B cell (primary cell): ENCODE data around the gene TAF5L. TPM values are rescaled to one million over a fixed set of nuclear protein-coding genes. Genes with fewer than 3 reads are reported as not detected.

Experiments used
- ATAC-seq: fragments of 200-7000 bp; cut with Tn5 transposase; one replicate; pipeline ENCODE4 v1.10.0; 2021; ENCODE audit warnings: low read depth, mild to moderate bottlenecking, moderate number of reproducible peaks, moderate library complexity
- CTCF ChIA-PET: fragments of 350-600 bp; sonication (Branson Sonifier 250); formaldehyde crosslinking; loops from one replicate; lab custom pipeline; 2021; ENCODE audit warnings: antibody characterized with exemption, inconsistent platforms; lab: Charles Lee
- POLR2A ChIA-PET: fragments of 350-600 bp; sonication (Branson Sonifier 250); formaldehyde crosslinking; loops from one replicate; lab custom pipeline; 2021; ENCODE audit warnings: antibody characterized with exemption; lab: Charles Lee
- DNase-seq: peaks from one replicate; pipeline ENCODE4 v3.0.0; 2013
- H2AFZ ChIP-seq: 2 replicates; pipeline ENCODE4 v1.6.1; 2012; ENCODE audit warnings: mild to moderate bottlenecking, low read depth, low read length; ENCODE audit not compliant: insufficient read depth, poor library complexity, severe bottlenecking
- H3K27ac ChIP-seq, 2 donors: 1 replicate in 1 of 2; 2 replicates in 1 of 2; pipeline ENCODE4 v1.5.1; 2012 to 2013; ENCODE audit warnings: low read length in 2 of 2, mild to moderate bottlenecking in 2 of 2, moderate library complexity in 1 of 2
- H3K27me3 ChIP-seq, 4 experiments: fragments of 200-600 bp in 1 of 4; sonication (generic) in 1 of 4; replicated peaks in 1 of 4; 1 replicate in 2 of 4; 2 replicates in 2 of 4; pipeline versions ENCODE4 v1.6.1 to v1.7.0; 2013 to 2016; ENCODE audit warnings: low read length in 3 of 4, mild to moderate bottlenecking in 2 of 4, mixed read lengths in 1 of 4, moderate library complexity in 1 of 4; ENCODE audit not compliant: insufficient read depth in 4 of 4, control insufficient read depth in 3 of 4; ENCODE audit errors: control extremely low read depth in 1 of 4
- H3K36me3 ChIP-seq, 2 experiments: replicated peaks in 1 of 2; 1 replicate in 1 of 2; 2 replicates in 1 of 2; pipeline versions ENCODE4 v1.6.1 to v1.7.1; 2013; ENCODE audit warnings: low read length in 1 of 2; ENCODE audit not compliant: insufficient read depth in 2 of 2, control insufficient read depth in 1 of 2; ENCODE audit errors: control extremely low read depth in 1 of 2, extremely low read depth in 1 of 2
- H3K4me1 ChIP-seq, 2 donors: fragments of 200-600 bp in 1 of 2; sonication (generic) in 1 of 2; 1 replicate in 1 of 2; 2 replicates in 1 of 2; pipeline versions ENCODE4 v1.5.1 to v1.6.1; 2013 to 2017; ENCODE audit warnings: low read length in 2 of 2; ENCODE audit not compliant: control insufficient read depth in 2 of 2, insufficient read depth in 2 of 2
- H3K4me2 ChIP-seq: replicated peaks from 2 replicates; pipeline ENCODE3; 2012; ENCODE audit warnings: mild to moderate bottlenecking, low read depth, low read length; ENCODE audit not compliant: poor library complexity, severe bottlenecking
- H3K4me3 ChIP-seq, 5 experiments: fragments of 200-600 bp in 1 of 5; sonication (generic) in 1 of 5; 1 replicate in 3 of 5; 2 replicates in 2 of 5; pipeline versions ENCODE4 v1.5.1 to v1.7.0; 2011 to 2016; ENCODE audit warnings: low read length in 4 of 5, mild to moderate bottlenecking in 4 of 5, low read depth in 2 of 5, control low read depth in 1 of 5, moderate library complexity in 1 of 5; ENCODE audit not compliant: insufficient read depth in 1 of 5; ENCODE audit errors: control extremely low read depth in 1 of 5, extremely low read depth in 1 of 5
- H3K79me2 ChIP-seq: fragments of 200-600 bp; sonication (generic); one replicate; pipeline ENCODE4 v1.6.0; 2016; ENCODE audit warnings: low read length; ENCODE audit not compliant: control insufficient read depth, insufficient read depth
- H3K9ac ChIP-seq: fragments of 200-600 bp; sonication (generic); 2 replicates; pipeline ENCODE4 v1.6.1; 2017; ENCODE audit warnings: mild to moderate bottlenecking, low read length, moderate library complexity
- H3K9me3 ChIP-seq, 3 donors: one replicate each; pipeline versions ENCODE4 v1.6.1 to v1.7.1; 2013; ENCODE audit warnings: low read length in 2 of 3; ENCODE audit not compliant: control insufficient read depth in 2 of 3, insufficient read depth in 1 of 3; ENCODE audit errors: control extremely low read depth in 1 of 3
- H4K20me1 ChIP-seq: 2 replicates; pipeline ENCODE4 v1.6.0; 2012; ENCODE audit warnings: mild to moderate bottlenecking, low read length; ENCODE audit not compliant: insufficient read depth, control insufficient read depth, poor library complexity, severe bottlenecking
- H3K27ac Mint-ChIP-seq: one replicate; pipeline ENCODE4 v1.8.0; 2021; ENCODE audit warnings: mixed read lengths
- H3K27me3 Mint-ChIP-seq: one replicate; pipeline ENCODE4 v1.8.0; 2021; ENCODE audit warnings: mixed read lengths
- H3K4me1 Mint-ChIP-seq: one replicate; pipeline ENCODE4 v1.8.0; 2021; ENCODE audit warnings: mixed read lengths
- H3K4me3 Mint-ChIP-seq: one replicate; pipeline ENCODE4 v1.8.0; 2021; ENCODE audit warnings: mixed read lengths
- H3K9me3 Mint-ChIP-seq: one replicate; pipeline ENCODE4 v1.8.0; 2022; ENCODE audit warnings: mixed read lengths; ENCODE audit not compliant: insufficient read depth
- CTCF ChIP-seq: fragments of 200-600 bp; IDR thresholded peaks from one replicate; pipeline ENCODE4 v1.8.0; 2022; ENCODE audit warnings: antibody characterized with exemption, mild to moderate bottlenecking
- EZH2 ChIP-seq: IDR thresholded peaks from 2 replicates; pipeline ENCODE4 v1.6.1; 2012; ENCODE audit warnings: borderline replicate concordance, low read depth, mild to moderate bottlenecking, moderate library complexity, low read length; ENCODE audit not compliant: insufficient read depth, poor library complexity, severe bottlenecking
- WGBS: methylation state at CpG from one replicate; pipeline ENCODE4 v1.1.5; 2013; ENCODE audit warnings: missing lambda C conversion rate; ENCODE audit not compliant: insufficient coverage; 5-methylcytosine and 5-hydroxymethylcytosine counted together
- intact Hi-C: fragments of 100-400 bp; cut with micrococcal nuclease; formaldehyde crosslinking; loops from one replicate; pipeline ENCODE4 v1.10.0; 2022
- polyA plus RNA-seq: library from polyadenylated mRNA; depleted of rRNA; stranded (reverse); fragments of >200 nt; gene quantifications from 2 replicates; pipeline ENCODE4 v1.2.3, GENCODE V29; 2012
- total RNA-seq, 2 donors: library from RNA; stranded (reverse); fragments of 120-200 nt in 1 of 2; gene quantifications; 1 replicate in 1 of 2; 2 replicates in 1 of 2; pipeline versions ENCODE4 v1.2.3 to v1.2.4, GENCODE V29; 2013 to 2022

TAF5L gene
- total and polyA plus RNA-seq, 2 donors (not counting 1 experiment from before 2014, with no cell fraction given) = 15.7 to 24.0 TPM

- Histone ChIP-seq H3K79me2 (no peaks in the 10 kb centered on the region), H3K4me3 (no peak overlapping the region), H3K27me3 (no peaks in the 10 kb centered on the region), H3K36me3 (peaks cover 8 to 56% of the 10 kb centered on the region in 2 experiments), H2AFZ (no peak overlapping the region), H3K27ac (no peak overlapping the region), H4K20me1 (no peaks in the 10 kb centered on the region), H3K9ac (no peak overlapping the region), H3K4me2 (no peak overlapping the region), H3K9me3 (no peaks in the 10 kb centered on the region), H3K4me1 (no peaks in the 10 kb centered on the region)
- intact Hi-C loops = no loop called here
- Mint-ChIP-seq H3K4me3 (no peak overlapping the region), H3K9me3 (no peaks in the 10 kb centered on the region), H3K27me3 (no peaks in the 10 kb centered on the region), H3K4me1 (no peaks in the 10 kb centered on the region), H3K27ac (no peak overlapping the region)
- TF ChIP-seq CTCF = no peak
- TF ChIP-seq EZH2 = no peak
- ChIA-PET CTCF (no interaction called here), POLR2A (no interaction called here)
- ATAC-seq = no peak
- WGBS = no CpG with 5 or more reads among the region's 1 CpG
- DNase-seq = no peak
Observed at GRCh38 chr1:229653420-229653819, 27.5 kb upstream of the TAF5L start.

- Histone ChIP-seq H3K9ac (no peak overlapping the region), H3K4me1 (no peaks in the 10 kb centered on the region), H3K4me3 (no peak overlapping the region), H3K9me3 (no peaks in the 10 kb centered on the region), H3K79me2 (no peaks in the 10 kb centered on the region), H3K36me3 (peaks cover 8 to 68% of the 10 kb centered on the region in 2 experiments), H3K27me3 (no peaks in the 10 kb centered on the region), H3K4me2 (no peak overlapping the region), H4K20me1 (no peaks in the 10 kb centered on the region), H3K27ac (no peak overlapping the region), H2AFZ (no peak overlapping the region)
- TF ChIP-seq CTCF (no peak), EZH2 (no peak)
- CTCF ChIA-PET = interaction anchor here (2.3 kb wide), 1 partner anchor 10 kb away, joined by 15 read pairs; no protein-coding TSS in a partner anchor
- DNase-seq (no peak), ATAC-seq (no peak)
- intact Hi-C loops = no loop called here
- Mint-ChIP-seq H3K4me3 (no peak overlapping the region), H3K27ac (no peak overlapping the region), H3K27me3 (no peaks in the 10 kb centered on the region), H3K9me3 (no peaks in the 10 kb centered on the region), H3K4me1 (no peaks in the 10 kb centered on the region)
- POLR2A ChIA-PET = no interaction called here
- WGBS = 100% methylated on average over 1 of the region's 3 CpGs
Observed at GRCh38 chr1:229651546-229651945, 25.6 kb upstream of the TAF5L start.
